Thoracic aorta (tissue), 2 donors: Measurements from ENCODE around the gene PDE4D. TPM values are rescaled to one million over a fixed set of nuclear protein-coding genes. Genes with fewer than 3 reads are reported as not detected.

Source experiments
- ATAC-seq: fragments of 150-250 bp; one replicate; pipeline ENCODE4 v1.8.0; 2017; ENCODE audit warnings: low read depth; ENCODE audit not compliant: insufficient number of reproducible peaks, low FRiP score
- DNase-seq: peaks from one replicate; pipeline ENCODE4 v3.0.0-alpha.2; 2020; ENCODE audit warnings: low spot score
- H3K27ac ChIP-seq, 2 donors: fragments of 200-600 bp; sonication (generic); 1 replicate in 1 of 2; 2 replicates in 1 of 2; pipeline ENCODE4 v1.5.1; 2016; ENCODE audit warnings: mild to moderate bottlenecking in 2 of 2, moderate library complexity in 2 of 2
- H3K27me3 ChIP-seq: fragments of 200-600 bp; sonication (generic); replicated peaks from 2 replicates; pipeline ENCODE4 v1.6.0; 2016; ENCODE audit warnings: mild to moderate bottlenecking; ENCODE audit not compliant: insufficient read depth
- H3K36me3 ChIP-seq: fragments of 200-600 bp; sonication (generic); one replicate; pipeline ENCODE4 v1.5.1; 2016
- H3K4me1 ChIP-seq, 2 donors: fragments of 200-600 bp; sonication (generic); 1 replicate in 1 of 2; 2 replicates in 1 of 2; pipeline versions ENCODE4 v1.5.1 to v1.6.0; 2016; ENCODE audit warnings: low read depth in 2 of 2, mild to moderate bottlenecking in 1 of 2; ENCODE audit not compliant: control insufficient read depth in 1 of 2
- H3K4me3 ChIP-seq: fragments of 200-600 bp; sonication (generic); 2 replicates; pipeline ENCODE4 v1.5.1; 2016; ENCODE audit warnings: mild to moderate bottlenecking
- H3K9me3 ChIP-seq: fragments of 200-600 bp; sonication (generic); 2 replicates; pipeline ENCODE4 v1.5.1; 2016
- CTCF ChIP-seq: fragments of 200-600 bp; sonication (generic); IDR thresholded peaks from one replicate; pipeline ENCODE4 v1.5.1; 2019; ENCODE audit warnings: antibody characterized with exemption
- total RNA-seq, 2 donors: library from RNA; depleted of rRNA; stranded (reverse); fragments of >200 nt; gene quantifications; one replicate each; pipeline versions ENCODE4 v1.1.0 to v1.2.3, GENCODE V29; 2016

The PDE4D gene
- total RNA-seq, 2 donors from 2014 or later, result 34.0 to 85.8 TPM

GRCh38 chr5:59361454-59361853, 532.1 kb downstream of the PDE4D start:
- no peak for TF ChIP-seq CTCF
- H3K36me3 ChIP-seq, result no peaks in the 10 kb centered on the region
- no peaks in the 10 kb centered on the region for H3K27me3 ChIP-seq
- no peaks in the 10 kb centered on the region for H3K9me3 ChIP-seq
- no peak overlapping the region for H3K27ac ChIP-seq
- no peak overlapping the region for H3K4me3 ChIP-seq
- no peak for DNase-seq
- no peak for ATAC-seq
- H3K4me1 ChIP-seq, result no peaks in the 10 kb centered on the region

- no peaks in the 10 kb centered on the region for H3K4me1 ChIP-seq
- ATAC-seq (no peak), DNase-seq (no peak)
- H3K9me3 ChIP-seq, result no peaks in the 10 kb centered on the region
- H3K27ac ChIP-seq, result no peak overlapping the region
- no peaks in the 10 kb centered on the region for H3K36me3 ChIP-seq
- no peak overlapping the region for H3K4me3 ChIP-seq
- H3K27me3 ChIP-seq, result no peaks in the 10 kb centered on the region
- no peak for TF ChIP-seq CTCF
These were observed 533.4 kb downstream of the PDE4D start for GRCh38 chr5:59360130-59360555.

- DNase-seq (no peak), ATAC-seq (no peak)
- Histone ChIP-seq H3K27ac (no peak overlapping the region), H3K4me3 (no peak overlapping the region), H3K27me3 (no peaks in the 10 kb centered on the region), H3K36me3 (no peaks in the 10 kb centered on the region), H3K9me3 (no peaks in the 10 kb centered on the region), H3K4me1 (no peaks in the 10 kb centered on the region)
- TF ChIP-seq CTCF, result no peak
These were observed 535.3 kb downstream of the PDE4D start for GRCh38 chr5:59358005-59358861.

- ATAC-seq, result no peak
- no peak for DNase-seq
- no peaks in the 10 kb centered on the region for H3K4me1 ChIP-seq
- H3K4me3 ChIP-seq, result no peak overlapping the region
- no peaks in the 10 kb centered on the region for H3K27me3 ChIP-seq
- TF ChIP-seq CTCF, result no peak
- H3K9me3 ChIP-seq, result no peaks in the 10 kb centered on the region
- H3K36me3 ChIP-seq, result no peaks in the 10 kb centered on the region
- no peak overlapping the region for H3K27ac ChIP-seq
These were observed 536.0 kb downstream of the PDE4D start for GRCh38 chr5:59357381-59357977.

- no peak for ATAC-seq
- peaks cover 0 to under 1% of the 10 kb centered on the region in 2 donors for H3K4me1 ChIP-seq
- no peak overlapping the region for H3K27ac ChIP-seq
- H3K4me3 ChIP-seq, result no peak overlapping the region
- no peaks in the 10 kb centered on the region for H3K9me3 ChIP-seq
- H3K27me3 ChIP-seq, result no peaks in the 10 kb centered on the region
- H3K36me3 ChIP-seq, result no peaks in the 10 kb centered on the region
- no peak for TF ChIP-seq CTCF
- DNase-seq, result no peak
These were observed 536.6 kb downstream of the PDE4D start for GRCh38 chr5:59356813-59357380.
